Keratinocyte (primary cell): Measurements from ENCODE around the gene ZSCAN31. TPM values are rescaled to one million over a fixed set of nuclear protein-coding genes. Genes with fewer than 3 reads are reported as not detected.
"Not testable (repeated sequence)": the region's sequence is repeated elsewhere in the genome, so short reads cannot be mapped to it uniquely, and the experiment has no call there.

Experiments
- DNase-seq: peaks from one replicate; pipeline ENCODE4 v3.0.0-alpha.2; 2011; ENCODE audit warnings: low read depth, missing footprints, low spot score
- FAIRE-seq: peaks from 2 replicates; lab custom pipeline; 2011; peaks lifted over from hg19 to GRCh38; lab: Jason Lieb, UNC
- H2AFZ ChIP-seq: 2 replicates; pipeline ENCODE4 v1.6.0; 2012; ENCODE audit warnings: low read length, control low read depth, inconsistent platforms; ENCODE audit not compliant: control insufficient read depth
- H3K27ac ChIP-seq: 2 replicates; pipeline ENCODE4 v1.5.1; 2011; ENCODE audit warnings: low read length; ENCODE audit not compliant: control insufficient read depth, insufficient read depth
- H3K27me3 ChIP-seq: 3 replicates; pipeline ENCODE4 v1.6.0; 2011; ENCODE audit warnings: low read length; ENCODE audit not compliant: control insufficient read depth, insufficient read depth; ENCODE audit errors: extremely low read depth
- H3K36me3 ChIP-seq, 2 experiments: 2 replicates in 1 of 2; 3 replicates in 1 of 2; pipeline ENCODE4 v1.5.1; 2011; ENCODE audit warnings: low read length in 2 of 2, mild to moderate bottlenecking in 1 of 2; ENCODE audit not compliant: control insufficient read depth in 2 of 2, insufficient read depth in 2 of 2; ENCODE audit errors: extremely low read depth in 1 of 2
- H3K4me1 ChIP-seq: 3 replicates; pipeline ENCODE4 v1.5.1; 2011; ENCODE audit warnings: low read length; ENCODE audit not compliant: control insufficient read depth, insufficient read depth; ENCODE audit errors: extremely low read depth
- H3K4me2 ChIP-seq: 3 replicates; pipeline ENCODE4 v1.6.0; 2011; ENCODE audit warnings: low read depth, low read length; ENCODE audit not compliant: control insufficient read depth, insufficient read depth; ENCODE audit errors: extremely low read depth
- H3K4me3 ChIP-seq, 3 experiments: fragments of 200-600 bp in 1 of 3; sonication (generic) in 1 of 3; 2 replicates in 2 of 3; 3 replicates in 1 of 3; pipeline ENCODE4 v1.5.1; 2011 to 2016; ENCODE audit warnings: low read length in 3 of 3, mild to moderate bottlenecking in 3 of 3, control low read depth in 2 of 3, inconsistent platforms in 1 of 3, low read depth in 1 of 3, mixed read lengths in 1 of 3, mixed run types in 1 of 3, moderate library complexity in 1 of 3; ENCODE audit not compliant: control insufficient read depth in 2 of 3, insufficient read depth in 2 of 3; ENCODE audit errors: extremely low read depth in 1 of 3
- H3K79me2 ChIP-seq: 2 replicates; pipeline ENCODE4 v1.6.0; 2012; ENCODE audit warnings: low read length; ENCODE audit not compliant: control insufficient read depth, insufficient read depth
- H3K9ac ChIP-seq: 3 replicates; pipeline ENCODE4 v1.6.0; 2011; ENCODE audit warnings: low read length; ENCODE audit not compliant: control insufficient read depth, insufficient read depth; ENCODE audit errors: extremely low read depth
- H3K9me1 ChIP-seq: 3 replicates; pipeline ENCODE4 v1.6.0; 2011; ENCODE audit warnings: low read length; ENCODE audit not compliant: control insufficient read depth, insufficient read depth; ENCODE audit errors: extremely low read depth
- H3K9me3 ChIP-seq: 2 replicates; pipeline ENCODE4 v1.5.1; 2012; ENCODE audit warnings: low read depth, low read length; ENCODE audit not compliant: control insufficient read depth
- H4K20me1 ChIP-seq: 3 replicates; pipeline ENCODE4 v1.6.0; 2011; ENCODE audit warnings: low read length; ENCODE audit not compliant: control insufficient read depth, insufficient read depth; ENCODE audit errors: extremely low read depth
- EZH2 ChIP-seq: IDR thresholded peaks from one replicate; pipeline ENCODE4 v1.6.1; 2012; ENCODE audit warnings: inconsistent platforms, mild to moderate bottlenecking, low read length, moderate library complexity
- dilution Hi-C: fragments of 300-500 bp; cut with MboI; formaldehyde crosslinking; loops from one replicate; pipeline ENCODE4 v1.7.0; 2020; ENCODE audit warnings: low sequenced_read_pairs; ENCODE audit not compliant: extremely low pct_ligation_motif_present
- polyA plus RNA-seq, 5 experiments: library from polyadenylated mRNA; depleted of rRNA in 3 of 5; stranded (reverse) in 3 of 5; stranded (forward) in 1 of 5; unstranded in 1 of 5; fragments of >200 nt; gene quantifications; 1 replicate in 1 of 5; 2 replicates in 3 of 5; 3 replicates in 1 of 5; pipeline versions ENCODE4 v1.2.1 to v1.2.3, GENCODE V29; 2011 to 2012; ENCODE audit warnings: missing spikeins in 2 of 5, low read depth in 1 of 5, low replicate concordance in 1 of 5
- TF ChIP-seq, protein P1 (sequence below), 3 experiments: IDR thresholded peaks in 1 of 3; conservative IDR thresholded peaks in 1 of 3; optimal IDR thresholded peaks in 1 of 3; 2 replicates in 2 of 3; 3 replicates in 1 of 3; pipeline versions ENCODE3 to v1.5.1; 2011; ENCODE audit warnings: low read length in 3 of 3, mild to moderate bottlenecking in 3 of 3, moderate library complexity in 2 of 3, control low read depth in 1 of 3, inconsistent platforms in 1 of 3; ENCODE audit not compliant: insufficient read depth in 2 of 3; ENCODE audit errors: extremely low read depth in 1 of 3

Gene ZSCAN31
- polyA plus RNA-seq, 1 donor (not counting 4 experiments of a cell fraction or from before 2014, with no cell fraction given) = 14.4 TPM

DNA sequence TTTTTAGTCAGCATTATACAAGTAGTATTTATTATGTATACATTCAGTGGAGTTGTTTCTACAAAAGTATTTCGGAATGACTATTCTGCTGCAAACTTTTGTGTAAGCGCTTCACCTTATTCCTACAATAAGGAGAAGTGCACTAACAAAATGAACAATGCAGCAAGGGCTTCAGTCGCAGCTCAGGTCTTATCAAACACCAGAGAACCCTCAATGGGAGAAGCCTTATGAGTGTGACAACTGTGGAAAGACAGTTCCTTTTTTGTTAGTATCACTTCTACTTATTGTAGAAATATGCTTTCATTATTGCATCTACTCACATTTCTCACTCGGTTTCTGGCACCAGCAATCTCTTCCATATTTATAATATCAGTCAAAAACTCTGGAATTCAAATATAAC, 32.6 kb upstream of the ZSCAN31 start:
- Histone ChIP-seq H3K4me3 (no peak overlapping the region), H2AFZ (no peak overlapping the region), H3K27ac (no peak overlapping the region), H3K27me3 (no peaks in the 10 kb centered on the region), H3K4me2 (no peak overlapping the region), H4K20me1 (no peaks in the 10 kb centered on the region), H3K9me1 (no peaks in the 10 kb centered on the region), H3K36me3 (peaks cover 6 to 13% of the 10 kb centered on the region in 2 experiments), H3K9me3 (no peaks in the 10 kb centered on the region), H3K4me1 (no peaks in the 10 kb centered on the region), H3K9ac (no peak overlapping the region), H3K79me2 (no peaks in the 10 kb centered on the region)
- DNase-seq (no peak), FAIRE-seq (no peak)
- dilution Hi-C loops = no loop called here
- TF ChIP-seq, protein P1, sequence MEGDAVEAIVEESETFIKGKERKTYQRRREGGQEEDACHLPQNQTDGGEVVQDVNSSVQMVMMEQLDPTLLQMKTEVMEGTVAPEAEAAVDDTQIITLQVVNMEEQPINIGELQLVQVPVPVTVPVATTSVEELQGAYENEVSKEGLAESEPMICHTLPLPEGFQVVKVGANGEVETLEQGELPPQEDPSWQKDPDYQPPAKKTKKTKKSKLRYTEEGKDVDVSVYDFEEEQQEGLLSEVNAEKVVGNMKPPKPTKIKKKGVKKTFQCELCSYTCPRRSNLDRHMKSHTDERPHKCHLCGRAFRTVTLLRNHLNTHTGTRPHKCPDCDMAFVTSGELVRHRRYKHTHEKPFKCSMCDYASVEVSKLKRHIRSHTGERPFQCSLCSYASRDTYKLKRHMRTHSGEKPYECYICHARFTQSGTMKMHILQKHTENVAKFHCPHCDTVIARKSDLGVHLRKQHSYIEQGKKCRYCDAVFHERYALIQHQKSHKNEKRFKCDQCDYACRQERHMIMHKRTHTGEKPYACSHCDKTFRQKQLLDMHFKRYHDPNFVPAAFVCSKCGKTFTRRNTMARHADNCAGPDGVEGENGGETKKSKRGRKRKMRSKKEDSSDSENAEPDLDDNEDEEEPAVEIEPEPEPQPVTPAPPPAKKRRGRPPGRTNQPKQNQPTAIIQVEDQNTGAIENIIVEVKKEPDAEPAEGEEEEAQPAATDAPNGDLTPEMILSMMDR (optimal IDR thresholded peaks at IDR 0.05 in 1 of 3, IDR thresholded peaks at IDR 0.05 in 1 of 3, conservative IDR thresholded peaks at IDR 0.05 in 1 of 3; ENCODE audit: extremely low read depth in 1 of 3, insufficient read depth in 2 of 3, low read length in 3 of 3) = no peak
- no peak for TF ChIP-seq EZH2

DNA sequence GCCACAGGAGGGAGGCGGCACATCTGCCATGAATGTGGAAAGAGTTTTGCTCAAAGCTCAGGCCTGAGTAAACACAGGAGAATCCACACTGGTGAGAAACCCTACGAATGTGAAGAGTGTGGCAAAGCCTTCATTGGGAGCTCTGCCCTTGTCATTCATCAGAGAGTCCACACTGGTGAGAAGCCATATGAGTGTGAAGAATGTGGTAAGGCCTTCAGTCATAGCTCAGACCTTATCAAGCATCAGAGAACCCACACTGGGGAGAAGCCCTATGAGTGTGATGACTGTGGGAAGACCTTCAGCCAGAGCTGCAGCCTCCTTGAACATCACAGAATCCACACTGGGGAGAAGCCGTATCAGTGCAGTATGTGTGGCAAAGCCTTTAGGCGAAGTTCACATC, 29.6 kb upstream of the ZSCAN31 start:
- H3K4me3 ChIP-seq, H3K9me1 ChIP-seq, DNase-seq, H3K79me2 ChIP-seq, H4K20me1 ChIP-seq, H2AFZ ChIP-seq, dilution Hi-C loops, H3K27ac ChIP-seq, H3K4me2 ChIP-seq, H3K9me3 ChIP-seq, H3K27me3 ChIP-seq, H3K4me1 ChIP-seq, FAIRE-seq, H3K9ac ChIP-seq: not testable (repeated sequence)
- H3K36me3 ChIP-seq = peaks cover 6 to 13% of the 10 kb centered on the region in 2 experiments

DNA sequence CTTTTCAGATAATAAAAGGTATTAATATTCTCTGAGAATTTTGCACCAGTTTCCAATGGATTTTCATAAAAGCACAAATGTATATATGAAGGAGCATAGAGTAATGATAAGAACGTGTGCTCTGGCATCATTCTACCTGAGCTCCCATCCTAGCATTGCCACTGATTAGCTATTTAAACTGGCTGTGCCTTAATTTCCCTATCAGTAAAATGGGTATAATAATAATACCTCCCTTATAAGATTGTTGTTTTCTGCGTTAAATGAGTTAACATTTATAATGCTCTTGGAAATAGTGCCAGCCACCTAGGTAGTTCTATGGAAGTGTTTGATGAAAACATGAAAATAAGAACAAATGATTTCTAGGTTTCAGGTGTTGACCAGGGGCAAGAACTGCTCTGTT, 25.0 kb upstream of the ZSCAN31 start:
- Histone ChIP-seq H3K27me3 (no peaks in the 10 kb centered on the region), H3K4me3 (no peak overlapping the region), H4K20me1 (no peaks in the 10 kb centered on the region), H3K9me3 (no peaks in the 10 kb centered on the region), H3K27ac (no peak overlapping the region), H3K4me2 (no peak overlapping the region), H3K79me2 (no peaks in the 10 kb centered on the region), H2AFZ (no peak overlapping the region), H3K9ac (no peak overlapping the region), H3K9me1 (no peaks in the 10 kb centered on the region), H3K36me3 (peaks cover 6 to 12% of the 10 kb centered on the region in 2 experiments), H3K4me1 (peaks cover 6% of the 10 kb centered on the region)
- DNase-seq (no peak), FAIRE-seq (no peak)
- dilution Hi-C loops = no loop called here
- TF ChIP-seq, protein P1 (optimal IDR thresholded peaks at IDR 0.05 in 1 of 3, IDR thresholded peaks at IDR 0.05 in 1 of 3, conservative IDR thresholded peaks at IDR 0.05 in 1 of 3; ENCODE audit: extremely low read depth in 1 of 3, insufficient read depth in 2 of 3, low read length in 3 of 3) = no peak
- no peak for TF ChIP-seq EZH2

DNA sequence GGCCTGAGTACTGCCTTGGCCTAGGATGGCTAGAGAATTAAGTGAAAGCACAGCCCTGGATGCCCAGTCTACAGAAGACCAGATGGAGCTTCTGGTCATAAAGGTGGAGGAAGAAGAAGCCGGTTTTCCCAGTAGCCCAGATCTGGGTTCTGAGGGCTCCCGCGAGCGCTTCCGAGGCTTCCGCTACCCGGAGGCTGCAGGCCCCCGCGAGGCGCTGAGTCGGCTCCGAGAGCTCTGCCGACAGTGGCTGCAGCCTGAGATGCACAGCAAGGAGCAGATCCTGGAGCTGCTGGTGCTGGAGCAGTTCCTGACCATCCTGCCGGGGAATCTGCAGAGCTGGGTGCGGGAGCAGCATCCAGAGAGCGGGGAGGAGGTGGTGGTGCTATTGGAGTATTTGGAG, 23.6 kb upstream of the ZSCAN31 start:
- H3K36me3 ChIP-seq, H3K4me3 ChIP-seq, H2AFZ ChIP-seq, H3K9ac ChIP-seq, DNase-seq, dilution Hi-C loops, H3K79me2 ChIP-seq, H3K27ac ChIP-seq, FAIRE-seq, H4K20me1 ChIP-seq, H3K4me2 ChIP-seq, H3K9me3 ChIP-seq, H3K27me3 ChIP-seq, H3K9me1 ChIP-seq: not testable (repeated sequence)
- peaks cover 16% of the 10 kb centered on the region for H3K4me1 ChIP-seq
